OCI-LY7 (cell line): ENCODE data around the gene PES1.

Source experiments
- CTCF ChIP-seq: fragments of 200-600 bp; sonication (generic); conservative IDR thresholded peaks from 2 replicates; pipeline ENCODE4 v1.5.1; 2014; ENCODE audit warnings: mild to moderate bottlenecking, antibody characterized with exemption, low read length, moderate library complexity, mixed read lengths
- EZH2phosphoT487 ChIP-seq: fragments of 200-600 bp; sonication (generic); IDR thresholded peaks from 2 replicates; pipeline ENCODE4 v1.6.1; 2018; ENCODE audit warnings: low read depth, borderline replicate concordance, mild to moderate bottlenecking, mixed run types, antibody characterized with exemption, low read length, moderate library complexity, mixed read lengths

GRCh38 chr22:30640361-30640760, 48.7 kb upstream of the PES1 start:
- TF ChIP-seq CTCF (no peak), EZH2phosphoT487 (no peak)
